C4-2B (cell line): ENCODE results near the gene CRADD.

Experiments
- CTCF ChIP-seq: fragments of 450-650 bp; conservative IDR thresholded peaks from 2 replicates; pipeline ENCODE4 v1.5.1; 2017; ENCODE audit warnings: mild to moderate bottlenecking
- ZFX ChIP-seq: fragments of 450-650 bp; IDR thresholded peaks from 2 replicates; pipeline ENCODE4 v1.6.1; 2017

- no peak for TF ChIP-seq CTCF
- no peak for TF ChIP-seq ZFX
Measured at GRCh38 chr12:93827669-93828068, 150.5 kb downstream of the CRADD start.
